ENCODE data around the gene UBE3B. TPM values are rescaled to one million over a fixed set of nuclear protein-coding genes. Genes with fewer than 3 reads are reported as not detected.
A peak's percentile ranks its signal among the peaks of the same experiment; 100 is the strongest.

The UBE3B gene
- total RNA-seq, 4 donors from 2014 or later, result 45.2 to 63.6 (median 62.8) TPM

DNA sequence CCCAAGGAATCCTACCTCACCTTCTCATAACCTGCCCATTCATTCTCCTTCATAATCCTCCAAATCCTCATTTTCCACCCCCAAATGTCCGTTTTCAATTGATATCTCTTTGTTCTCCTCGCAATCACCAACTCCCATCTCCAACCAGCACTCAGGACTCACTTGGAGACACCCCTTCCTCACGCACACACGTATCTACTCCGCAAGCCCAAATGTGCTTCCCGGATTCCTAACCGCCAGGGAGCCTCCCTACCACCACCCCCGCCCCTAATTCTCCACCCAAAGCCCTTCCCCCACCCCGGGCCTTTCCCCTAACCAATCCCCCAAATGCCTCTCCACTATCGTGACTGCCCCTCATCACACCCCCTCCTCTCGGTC is 638 bp upstream of the UBE3B start:
- peaks cover 0 to 3% of the 10 kb centered on the region in 2 donors for H3K36me3 ChIP-seq
- no peak for TF ChIP-seq CTCF (IDR thresholded peaks at IDR 0.05)
- no peak for TF ChIP-seq POLR2AphosphoS5 (IDR thresholded peaks at IDR 0.05)
- TF ChIP-seq EP300 (IDR thresholded peaks at IDR 0.05), result no peak
- no peak for TF ChIP-seq POLR2A (IDR thresholded peaks at IDR 0.05)
- 0% methylated on average over 8 to 10 of the region's 11 CpGs for WGBS, 2 donors (ENCODE audit: low coverage in 1 of 2)
- no peaks in the 10 kb centered on the region for H3K9me3 ChIP-seq
- peaks cover 2 to 77% (median 24%) of the 10 kb centered on the region in 3 donors for H3K4me1 ChIP-seq
- ATAC-seq, result no peak
- H3K27me3 ChIP-seq, result no peaks in the 10 kb centered on the region
- H3K27ac ChIP-seq, result peak overlapping the region; percentile 88 to 98 (median 94)
- peak overlapping the region; percentile 91 to 94 for H3K4me3 ChIP-seq

- peak overlapping the region; percentile 88 to 98 (median 94) for H3K27ac ChIP-seq
- no peak for ATAC-seq
- peaks cover 2 to 66% (median 21%) of the 10 kb centered on the region in 3 donors for H3K4me1 ChIP-seq
Measured at GRCh38 chr12:109477963-109478315, 505 bp downstream of the UBE3B start.

GRCh38 chr12:109479761-109480160 is 2.3 kb downstream of the UBE3B start:
- 67 to 69% methylated on average over 1 of the region's 1 CpG for WGBS, 2 donors (ENCODE audit: low coverage in 1 of 2)
- Histone ChIP-seq H3K4me3 (no peak overlapping the region), H3K27ac (no peak overlapping the region), H3K36me3 (peaks cover 0 to 33% of the 10 kb centered on the region in 2 donors), H3K4me1 (peaks cover 2 to 48% (median 16%) of the 10 kb centered on the region in 3 donors), H3K9me3 (no peaks in the 10 kb centered on the region), H3K27me3 (no peaks in the 10 kb centered on the region)
- ATAC-seq, result no peak
- TF ChIP-seq POLR2AphosphoS5 (IDR thresholded peaks at IDR 0.05), result no peak
- no peak for TF ChIP-seq CTCF (IDR thresholded peaks at IDR 0.05)
- TF ChIP-seq POLR2A (IDR thresholded peaks at IDR 0.05), result no peak
- TF ChIP-seq EP300 (IDR thresholded peaks at IDR 0.05), result no peak

More at GRCh38 chr12:109477963-109478315, 505 bp downstream of the UBE3B start:
- TF ChIP-seq CTCF (IDR thresholded peaks at IDR 0.05) (no peak), EP300 (IDR thresholded peaks at IDR 0.05) (no peak)
- Histone ChIP-seq H3K4me3 (peak overlapping the region; percentile 91 to 94), H3K27me3 (no peaks in the 10 kb centered on the region), H3K36me3 (peaks cover 0 to 14% of the 10 kb centered on the region in 2 donors), H3K9me3 (no peaks in the 10 kb centered on the region)
- 1 to 4% methylated on average over 9 of the region's 9 CpGs for WGBS, 2 donors (ENCODE audit: low coverage in 1 of 2)

DNA sequence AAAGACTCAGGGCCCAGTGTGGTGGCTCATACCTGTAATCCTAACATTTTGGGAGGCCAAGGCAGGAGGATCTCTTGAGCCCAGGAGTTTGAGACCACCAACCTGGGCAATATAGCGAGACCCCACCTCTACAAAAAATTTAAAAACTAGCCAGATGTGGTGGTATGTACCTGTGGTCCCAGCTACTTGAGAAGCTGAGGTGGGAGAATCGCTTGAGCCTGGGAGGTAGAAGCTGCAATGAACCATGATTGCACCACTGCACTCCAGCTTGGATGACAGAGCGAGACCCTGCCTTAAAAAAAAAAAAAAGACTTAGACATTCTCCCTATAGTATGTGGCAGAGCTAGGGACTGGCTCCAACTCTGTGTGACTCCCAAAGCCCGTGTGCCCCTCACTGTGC is 2.9 kb downstream of the UBE3B start:
- Histone ChIP-seq H3K4me3 (no peak overlapping the region), H3K9me3 (no peaks in the 10 kb centered on the region), H3K36me3 (peaks cover 0 to 39% of the 10 kb centered on the region in 2 donors), H3K4me1 (peaks cover 2 to 42% (median 13%) of the 10 kb centered on the region in 3 donors), H3K27me3 (no peaks in the 10 kb centered on the region), H3K27ac (no peak overlapping the region)
- WGBS, 2 donors (ENCODE audit: low coverage in 1 of 2), result 90 to 100% methylated on average over 1 to 2 of the region's 4 CpGs
- no peak for TF ChIP-seq POLR2A (IDR thresholded peaks at IDR 0.05)
- TF ChIP-seq CTCF (IDR thresholded peaks at IDR 0.05), result no peak
- no peak for TF ChIP-seq EP300 (IDR thresholded peaks at IDR 0.05)
- no peak for TF ChIP-seq POLR2AphosphoS5 (IDR thresholded peaks at IDR 0.05)
- ATAC-seq, result no peak

- no peak for TF ChIP-seq POLR2A (IDR thresholded peaks at IDR 0.05)
- TF ChIP-seq CTCF (IDR thresholded peaks at IDR 0.05), result no peak
- TF ChIP-seq POLR2AphosphoS5 (IDR thresholded peaks at IDR 0.05), result no peak
- TF ChIP-seq EP300 (IDR thresholded peaks at IDR 0.05), result no peak
- Histone ChIP-seq H3K9me3 (no peaks in the 10 kb centered on the region), H3K27me3 (no peaks in the 10 kb centered on the region), H3K4me3 (no peak overlapping the region), H3K4me1 (peaks cover 0 to 29% (median 9%) of the 10 kb centered on the region in 3 donors), H3K36me3 (peaks cover 0 to 54% of the 10 kb centered on the region in 2 donors), H3K27ac (no peak overlapping the region)
- 73 to 76% methylated on average over 1 of the region's 1 CpG for WGBS, 2 donors (ENCODE audit: low coverage in 1 of 2)
- no peak for ATAC-seq
Measured at GRCh38 chr12:109481863-109482262, 4.4 kb downstream of the UBE3B start.
